K562 (cell line): Measurements from ENCODE around the gene MYMX. TPM values are rescaled to one million over a fixed set of nuclear protein-coding genes. Genes with fewer than 3 reads are reported as not detected.
A peak's percentile ranks its signal among the peaks of the same experiment; 100 is the strongest.

ENCODE experiments used
- ARHGAP35 ChIP-seq: fragments of 450-650 bp; IDR thresholded peaks from 2 replicates; pipeline ENCODE4 v1.6.1; 2018; ENCODE audit not compliant: partially characterized antibody
- E2F3 ChIP-seq: fragments of 250-450 bp; sonication (Bioruptor Pico); IDR thresholded peaks from 2 replicates; pipeline ENCODE4 v1.4.0; 2020; ENCODE audit warnings: mild to moderate bottlenecking
- IRF2 ChIP-seq: sonication (generic); formaldehyde crosslinking; IDR thresholded peaks from 2 replicates; pipeline ENCODE4 v1.8.1; 2022; ENCODE audit warnings: mild to moderate bottlenecking, missing genetic modification reagents
- OTX1 ChIP-seq: fragments of 450-650 bp; formaldehyde crosslinking; IDR thresholded peaks from 2 replicates; pipeline ENCODE4 v1.4.0; 2022; ENCODE audit warnings: mild to moderate bottlenecking
- PHF8 ChIP-seq: fragments of 200-600 bp; sonication (generic); IDR thresholded peaks from 2 replicates; pipeline ENCODE4 v1.6.1; 2012; ENCODE audit warnings: mixed run types, mild to moderate bottlenecking, inconsistent platforms, low read length, moderate library complexity, borderline replicate concordance
- RERE ChIP-seq: sonication (generic); formaldehyde crosslinking; IDR thresholded peaks from 2 replicates; pipeline ENCODE4 v1.8.0; 2023; ENCODE audit warnings: missing genetic modification reagents, mild to moderate bottlenecking, borderline replicate concordance
- polyA plus RNA-seq, 8 experiments: library from polyadenylated mRNA; depleted of rRNA in 4 of 8; stranded (reverse) in 5 of 8; unstranded in 3 of 8; fragments of >200 nt; fragmentation: Nextera tagmentation in 2 of 8; fragmentation: Illumina TruSeq in 1 of 8; extraction: Ambion mirVana in 2 of 8; extraction: Trizol in 1 of 8; gene quantifications; 2 replicates each; pipeline versions ENCODE4 v1.2.1 to v1.2.3, GENCODE V29; 2011 to 2014; ENCODE audit warnings: inconsistent platforms in 1 of 8, missing spikeins in 1 of 8
- total RNA-seq, 7 experiments: library from RNA; depleted of rRNA in 6 of 7; stranded (reverse); fragments of >200 nt in 6 of 7; fragmentation: Illumina TruSeq in 2 of 7; extraction: Trizol in 2 of 7; gene quantifications; 2 replicates each; pipeline versions ENCODE4 v1.2.1 to v1.2.3, GENCODE V29; 2011 to 2021; ENCODE audit warnings: low replicate concordance in 1 of 7
- TF ChIP-seq, protein P1 (sequence below): fragments of 250-450 bp; sonication (Bioruptor Pico); IDR thresholded peaks from 2 replicates; pipeline ENCODE4 v1.4.0; 2020; ENCODE audit warnings: mild to moderate bottlenecking
- TF ChIP-seq, protein P2 (sequence below), 2 experiments: fragments of 450-650 bp; formaldehyde crosslinking in 1 of 2; IDR thresholded peaks; 2 replicates each; pipeline versions ENCODE4 v1.4.0 to v1.6.1; 2014 to 2020; ENCODE audit warnings: mild to moderate bottlenecking in 2 of 2, borderline replicate concordance in 1 of 2, low read depth in 1 of 2

Gene MYMX
- total and polyA plus RNA-seq, 9 of the 15 experiments (the other 6 are each of a cell fraction or from before 2014, with no cell fraction given) = 0.12 TPM; not detected in 8

- TF ChIP-seq IRF2 (CRISPR knock-in tag) = no peak
- 0 out of 2 replicates have a peak, but pooled peaks have one; percentile 42 for TF ChIP-seq RERE
- TF ChIP-seq, protein P1, sequence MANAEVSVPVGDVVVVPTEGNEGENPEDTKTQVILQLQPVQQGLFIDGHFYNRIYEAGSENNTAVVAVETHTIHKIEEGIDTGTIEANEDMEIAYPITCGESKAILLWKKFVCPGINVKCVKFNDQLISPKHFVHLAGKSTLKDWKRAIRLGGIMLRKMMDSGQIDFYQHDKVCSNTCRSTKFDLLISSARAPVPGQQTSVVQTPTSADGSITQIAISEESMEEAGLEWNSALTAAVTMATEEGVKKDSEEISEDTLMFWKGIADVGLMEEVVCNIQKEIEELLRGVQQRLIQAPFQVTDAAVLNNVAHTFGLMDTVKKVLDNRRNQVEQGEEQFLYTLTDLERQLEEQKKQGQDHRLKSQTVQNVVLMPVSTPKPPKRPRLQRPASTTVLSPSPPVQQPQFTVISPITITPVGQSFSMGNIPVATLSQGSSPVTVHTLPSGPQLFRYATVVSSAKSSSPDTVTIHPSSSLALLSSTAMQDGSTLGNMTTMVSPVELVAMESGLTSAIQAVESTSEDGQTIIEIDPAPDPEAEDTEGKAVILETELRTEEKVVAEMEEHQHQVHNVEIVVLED (CRISPR knock-in tag) = peak; percentile 75
- TF ChIP-seq OTX1 (CRISPR knock-in tag) = no peak
- TF ChIP-seq, protein P2, sequence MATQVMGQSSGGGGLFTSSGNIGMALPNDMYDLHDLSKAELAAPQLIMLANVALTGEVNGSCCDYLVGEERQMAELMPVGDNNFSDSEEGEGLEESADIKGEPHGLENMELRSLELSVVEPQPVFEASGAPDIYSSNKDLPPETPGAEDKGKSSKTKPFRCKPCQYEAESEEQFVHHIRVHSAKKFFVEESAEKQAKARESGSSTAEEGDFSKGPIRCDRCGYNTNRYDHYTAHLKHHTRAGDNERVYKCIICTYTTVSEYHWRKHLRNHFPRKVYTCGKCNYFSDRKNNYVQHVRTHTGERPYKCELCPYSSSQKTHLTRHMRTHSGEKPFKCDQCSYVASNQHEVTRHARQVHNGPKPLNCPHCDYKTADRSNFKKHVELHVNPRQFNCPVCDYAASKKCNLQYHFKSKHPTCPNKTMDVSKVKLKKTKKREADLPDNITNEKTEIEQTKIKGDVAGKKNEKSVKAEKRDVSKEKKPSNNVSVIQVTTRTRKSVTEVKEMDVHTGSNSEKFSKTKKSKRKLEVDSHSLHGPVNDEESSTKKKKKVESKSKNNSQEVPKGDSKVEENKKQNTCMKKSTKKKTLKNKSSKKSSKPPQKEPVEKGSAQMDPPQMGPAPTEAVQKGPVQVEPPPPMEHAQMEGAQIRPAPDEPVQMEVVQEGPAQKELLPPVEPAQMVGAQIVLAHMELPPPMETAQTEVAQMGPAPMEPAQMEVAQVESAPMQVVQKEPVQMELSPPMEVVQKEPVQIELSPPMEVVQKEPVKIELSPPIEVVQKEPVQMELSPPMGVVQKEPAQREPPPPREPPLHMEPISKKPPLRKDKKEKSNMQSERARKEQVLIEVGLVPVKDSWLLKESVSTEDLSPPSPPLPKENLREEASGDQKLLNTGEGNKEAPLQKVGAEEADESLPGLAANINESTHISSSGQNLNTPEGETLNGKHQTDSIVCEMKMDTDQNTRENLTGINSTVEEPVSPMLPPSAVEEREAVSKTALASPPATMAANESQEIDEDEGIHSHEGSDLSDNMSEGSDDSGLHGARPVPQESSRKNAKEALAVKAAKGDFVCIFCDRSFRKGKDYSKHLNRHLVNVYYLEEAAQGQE (IDR thresholded peaks at IDR 0.05; ENCODE audit: borderline replicate concordance) = peak; percentile 41
- TF ChIP-seq, protein P2 (CRISPR knock-in tag; IDR thresholded peaks at IDR 0.05; ENCODE audit: low read depth) = no peak
- no peak for TF ChIP-seq ARHGAP35
- TF ChIP-seq PHF8 = no peak
- TF ChIP-seq E2F3 = peak; percentile 68
These were observed 30.9 kb downstream of the MYMX start (continued) for GRCh38 chr6:44247338-44248302.
